OCI-LY7 (cell line): ENCODE data around the gene CD200. TPM values are rescaled to one million over a fixed set of nuclear protein-coding genes. Genes with fewer than 3 reads are reported as not detected.

ENCODE experiments used
- BruUV-seq: library from RNA; stranded (reverse); fragments of 400-500 nt; replicated peaks from 2 replicates; lab custom pipeline; 2021; lab: Mats Ljungman, UMichigan
- CTCF ChIA-PET: fragments of 300-600 bp; sonication (Branson Sonifier 250); formaldehyde crosslinking; loops from one replicate; lab custom pipeline; 2022; ENCODE audit warnings: antibody characterized with exemption; ENCODE audit not compliant: unreplicated experiment; lab: Charles Lee
- POLR2A ChIA-PET: fragments of 300-600 bp; sonication (Branson Sonifier 250); formaldehyde crosslinking; loops from one replicate; lab custom pipeline; 2022; ENCODE audit warnings: antibody characterized with exemption; lab: Charles Lee
- DNase-seq: peaks from one replicate; pipeline ENCODE4 v3.0.0-alpha.2; 2015; ENCODE audit warnings: low spot score
- H2AFZ ChIP-seq: fragments of 200-600 bp; sonication (generic), shearing (Covaris generic); 2 replicates; pipeline ENCODE4 v1.6.1; 2014; ENCODE audit warnings: mild to moderate bottlenecking, antibody characterized with exemption, low read length, moderate library complexity
- H3K27ac ChIP-seq: fragments of 200-600 bp; sonication (generic); 2 replicates; pipeline ENCODE4 v1.5.1; 2014; ENCODE audit warnings: mixed run types, low read depth, mild to moderate bottlenecking, moderate library complexity, low read length, inconsistent platforms; ENCODE audit not compliant: poor library complexity, severe bottlenecking
- H3K36me3 ChIP-seq: fragments of 200-600 bp; sonication (generic); 2 replicates; pipeline ENCODE4 v1.6.1; 2014; ENCODE audit warnings: mild to moderate bottlenecking, antibody characterized with exemption, low read length, moderate library complexity, mixed read lengths; ENCODE audit not compliant: insufficient read depth
- H3K4me1 ChIP-seq: fragments of 200-600 bp; sonication (generic); 2 replicates; pipeline ENCODE4 v1.5.1; 2014; ENCODE audit warnings: mild to moderate bottlenecking, low read length; ENCODE audit not compliant: insufficient read depth, poor library complexity, severe bottlenecking
- H3K4me2 ChIP-seq: fragments of 200-600 bp; sonication (generic); 2 replicates; pipeline ENCODE4 v1.6.1; 2014; ENCODE audit warnings: mild to moderate bottlenecking, low read length
- H3K4me3 ChIP-seq: fragments of 200-600 bp; sonication (generic); 2 replicates; pipeline ENCODE4 v1.5.1; 2014; ENCODE audit warnings: mild to moderate bottlenecking, low read depth, low read length; ENCODE audit not compliant: poor library complexity, severe bottlenecking
- H3K79me2 ChIP-seq: fragments of 200-600 bp; sonication (generic); 2 replicates; pipeline ENCODE4 v1.6.1; 2016; ENCODE audit warnings: low read depth, mild to moderate bottlenecking, low read length, moderate library complexity, mixed read lengths; ENCODE audit not compliant: insufficient read depth
- H3K9me2 ChIP-seq: fragments of 200-600 bp; sonication (generic); 2 replicates; pipeline ENCODE4 v1.6.1; 2016; ENCODE audit warnings: mild to moderate bottlenecking, low read length, mixed read lengths; ENCODE audit not compliant: insufficient read depth
- H3K9me3 ChIP-seq: fragments of 200-600 bp; sonication (generic); 2 replicates; pipeline ENCODE4 v1.6.1; 2014; ENCODE audit warnings: mild to moderate bottlenecking, mixed run types, low read length, mixed read lengths
- H4K20me1 ChIP-seq: fragments of 200-600 bp; sonication (generic); 2 replicates; pipeline ENCODE4 v1.6.1; 2014; ENCODE audit warnings: mild to moderate bottlenecking, antibody characterized with exemption, low read length, moderate library complexity, mixed read lengths; ENCODE audit not compliant: insufficient read depth
- EZH2phosphoT487 ChIP-seq: fragments of 200-600 bp; sonication (generic); IDR thresholded peaks from 2 replicates; pipeline ENCODE4 v1.6.1; 2018; ENCODE audit warnings: low read depth, borderline replicate concordance, mild to moderate bottlenecking, mixed run types, antibody characterized with exemption, low read length, moderate library complexity, mixed read lengths
- intact Hi-C: fragments of 100-400 bp; cut with micrococcal nuclease; formaldehyde crosslinking; loops from one replicate; pipeline ENCODE4 v1.10.0; 2022; ENCODE audit not compliant: unreplicated experiment
- total RNA-seq, 2 experiments: library from RNA; depleted of rRNA in 1 of 2; stranded (reverse); fragments of >200 nt in 1 of 2; shearing (Covaris generic) in 1 of 2; gene quantifications; 2 replicates each; pipeline ENCODE4 v1.2.3, GENCODE V29; 2014 to 2022
- TF ChIP-seq, protein P1 (sequence below): fragments of 200-600 bp; sonication (generic); conservative IDR thresholded peaks from 2 replicates; pipeline ENCODE4 v1.5.1; 2014; ENCODE audit warnings: mild to moderate bottlenecking, antibody characterized with exemption, low read length, moderate library complexity, mixed read lengths

Gene CD200
- total RNA-seq, 2 experiments from 2014 or later = not detected

DNA sequence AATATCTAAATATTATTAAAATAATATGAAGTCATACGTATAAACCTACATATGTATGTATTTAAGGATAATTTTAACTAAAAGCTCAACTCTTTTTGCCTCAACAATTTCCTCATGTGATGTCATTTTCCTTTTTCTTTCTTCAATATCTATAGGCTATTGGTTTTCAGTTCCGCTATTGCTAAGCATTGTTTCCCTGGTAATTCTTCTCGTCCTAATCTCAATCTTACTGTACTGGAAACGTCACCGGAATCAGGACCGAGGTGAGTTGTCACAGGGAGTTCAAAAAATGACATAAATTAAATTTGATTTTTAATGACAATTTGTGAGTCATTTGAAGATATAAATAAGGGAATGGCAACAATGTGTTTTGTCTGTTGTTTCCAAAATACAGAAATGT lies 16.6 kb downstream of the CD200 start:
- intact Hi-C loops = no loop called here
- DNase-seq = no peak
- Histone ChIP-seq H3K9me3 (no peaks in the 10 kb centered on the region), H3K36me3 (no peaks in the 10 kb centered on the region), H3K79me2 (no peaks in the 10 kb centered on the region), H3K27ac (no peak overlapping the region), H3K4me3 (no peak overlapping the region), H3K4me2 (no peak overlapping the region), H3K4me1 (no peaks in the 10 kb centered on the region), H4K20me1 (no peaks in the 10 kb centered on the region), H3K9me2 (no peaks in the 10 kb centered on the region), H2AFZ (no peak overlapping the region)
- CTCF ChIA-PET = no interaction called here
- no TSS peak for BruUV-seq
- TF ChIP-seq EZH2phosphoT487 = no peak
- TF ChIP-seq, protein P1, sequence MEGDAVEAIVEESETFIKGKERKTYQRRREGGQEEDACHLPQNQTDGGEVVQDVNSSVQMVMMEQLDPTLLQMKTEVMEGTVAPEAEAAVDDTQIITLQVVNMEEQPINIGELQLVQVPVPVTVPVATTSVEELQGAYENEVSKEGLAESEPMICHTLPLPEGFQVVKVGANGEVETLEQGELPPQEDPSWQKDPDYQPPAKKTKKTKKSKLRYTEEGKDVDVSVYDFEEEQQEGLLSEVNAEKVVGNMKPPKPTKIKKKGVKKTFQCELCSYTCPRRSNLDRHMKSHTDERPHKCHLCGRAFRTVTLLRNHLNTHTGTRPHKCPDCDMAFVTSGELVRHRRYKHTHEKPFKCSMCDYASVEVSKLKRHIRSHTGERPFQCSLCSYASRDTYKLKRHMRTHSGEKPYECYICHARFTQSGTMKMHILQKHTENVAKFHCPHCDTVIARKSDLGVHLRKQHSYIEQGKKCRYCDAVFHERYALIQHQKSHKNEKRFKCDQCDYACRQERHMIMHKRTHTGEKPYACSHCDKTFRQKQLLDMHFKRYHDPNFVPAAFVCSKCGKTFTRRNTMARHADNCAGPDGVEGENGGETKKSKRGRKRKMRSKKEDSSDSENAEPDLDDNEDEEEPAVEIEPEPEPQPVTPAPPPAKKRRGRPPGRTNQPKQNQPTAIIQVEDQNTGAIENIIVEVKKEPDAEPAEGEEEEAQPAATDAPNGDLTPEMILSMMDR = no peak
- POLR2A ChIA-PET = no interaction called here

DNA sequence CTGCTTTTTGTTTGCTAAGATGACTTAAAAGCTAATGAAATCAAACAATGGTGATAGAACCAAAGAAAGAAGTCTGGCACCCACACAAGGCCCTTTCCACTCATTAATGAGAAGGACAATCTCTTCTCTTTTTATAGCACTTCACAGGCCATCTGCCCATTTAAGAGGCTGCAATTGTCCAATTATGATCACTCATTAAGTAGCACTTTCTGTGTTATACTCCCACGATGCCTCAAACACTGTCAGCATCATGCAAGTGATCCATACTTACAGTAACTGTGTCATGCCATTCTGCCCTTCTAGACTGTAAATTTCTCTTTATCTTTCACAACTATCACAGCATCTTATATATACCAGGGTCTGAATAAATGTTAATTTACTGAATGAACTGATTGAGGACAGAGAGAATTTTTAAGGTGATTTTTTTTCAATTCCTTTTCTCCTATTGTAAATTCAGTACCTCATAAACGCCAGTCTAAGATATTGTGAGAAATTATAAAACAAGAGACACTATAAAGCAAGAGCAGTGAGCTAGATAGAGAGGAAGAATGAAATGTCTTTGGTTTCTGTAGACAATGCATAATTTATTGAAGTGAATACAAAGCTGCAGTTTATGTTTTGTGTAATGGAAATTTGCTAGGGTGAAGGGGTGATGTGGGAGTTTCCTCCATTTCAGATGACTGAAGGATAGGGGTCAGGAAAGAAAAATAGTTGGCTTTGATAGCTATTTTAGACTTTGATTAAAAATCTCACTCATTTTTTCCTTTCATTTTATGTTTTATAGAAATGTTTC lies 17.3 kb downstream of the CD200 start:
- Histone ChIP-seq H3K4me1 (no peaks in the 10 kb centered on the region), H3K36me3 (no peaks in the 10 kb centered on the region), H3K9me2 (no peaks in the 10 kb centered on the region), H4K20me1 (no peaks in the 10 kb centered on the region), H3K27ac (no peak overlapping the region), H3K4me2 (no peak overlapping the region), H3K4me3 (no peak overlapping the region), H2AFZ (no peak overlapping the region), H3K9me3 (no peaks in the 10 kb centered on the region), H3K79me2 (no peaks in the 10 kb centered on the region)
- TF ChIP-seq EZH2phosphoT487 = no peak
- TF ChIP-seq, protein P1 = no peak
- intact Hi-C loops = no loop called here
- CTCF ChIA-PET = interaction anchor here (0.6 kb wide), 1 partner anchor 387 kb away, joined by 3 read pairs; no protein-coding TSS in a partner anchor
- no TSS peak for BruUV-seq
- POLR2A ChIA-PET = interaction anchor here (1.5 to 1.6 kb wide), 2 partner anchors 14 to 58 kb away, joined by 4 to 6 read pairs; no protein-coding TSS in a partner anchor
- DNase-seq = no peak

DNA sequence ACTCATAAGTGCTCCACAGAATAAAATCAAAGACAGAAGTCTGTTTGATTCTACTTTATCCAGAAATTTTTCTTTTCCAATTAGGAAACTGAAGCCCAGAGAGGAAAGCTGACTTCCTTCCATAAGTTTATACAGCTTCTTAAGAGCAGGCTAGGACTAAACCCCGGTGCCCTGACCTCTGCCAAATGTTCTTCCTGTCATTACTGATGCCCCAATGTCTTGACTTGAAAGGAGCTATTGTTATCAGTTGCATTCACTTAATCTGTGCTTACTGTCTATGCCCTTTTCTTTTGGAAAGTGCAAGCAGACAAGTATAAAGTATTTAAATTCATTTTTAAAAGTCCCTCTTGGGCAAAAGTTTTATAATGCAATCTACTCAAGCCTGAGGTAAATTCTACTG lies 18.1 kb downstream of the CD200 start:
- intact Hi-C loops = no loop called here
- no peak overlapping the region for H3K4me3 ChIP-seq
- POLR2A ChIA-PET = interaction anchor here (0.6 to 1.6 kb wide), 4 partner anchors 13 to 331 kb away, joined by 3 to 6 read pairs (median 5); no protein-coding TSS in a partner anchor
- DNase-seq = no peak
- H3K27ac ChIP-seq = no peak overlapping the region
- no peak overlapping the region for H3K4me2 ChIP-seq
- no peaks in the 10 kb centered on the region for H3K9me3 ChIP-seq
- CTCF ChIA-PET = interaction anchor here (0.6 kb wide), 1 partner anchor 388 kb away, joined by 3 read pairs; no protein-coding TSS in a partner anchor
- no peaks in the 10 kb centered on the region for H3K9me2 ChIP-seq
- H3K4me1 ChIP-seq = no peaks in the 10 kb centered on the region
- H3K79me2 ChIP-seq = no peaks in the 10 kb centered on the region
- H3K36me3 ChIP-seq = no peaks in the 10 kb centered on the region
- H2AFZ ChIP-seq = no peak overlapping the region
- TF ChIP-seq EZH2phosphoT487 = no peak
- TF ChIP-seq, protein P1 = no peak
- BruUV-seq = no TSS peak
- H4K20me1 ChIP-seq = no peaks in the 10 kb centered on the region
